ENCODE measurements around the gene OR5B17.
"Not testable (repeated sequence)": the region's sequence is repeated elsewhere in the genome, so short reads cannot be mapped to it uniquely, and the experiment has no call there.

The OR5B17 gene

GRCh38 chr11:58358969-58359368 is at the start of gene OR5B17:
Gene OR5B17, minus strand, starts transcription at chr11:58359069. Its CDS starts 0 bp downstream, at chr11:58359069.
- Histone ChIP-seq H3K27me3 (ENCODE audit: insufficient read depth, low read length) (no peaks in the 10 kb centered on the region), H3K9me3 (ENCODE audit: low read length) (no peaks in the 10 kb centered on the region), H3K36me3 (ENCODE audit: insufficient read depth, low read length) (no peaks in the 10 kb centered on the region), H2AFZ (ENCODE audit: low read depth, low read length) (no peak within 1 kb of the TSS), H3K4me3 (ENCODE audit: low read length) (no peak within 1 kb of the TSS), H3K4me1 (ENCODE audit: insufficient read depth, low read length) (peaks cover 3% of the 10 kb centered on the region)

- Histone ChIP-seq H2AFZ (ENCODE audit: low read depth, low read length) (no peak within 1 kb of the TSS), H3K27me3 (ENCODE audit: insufficient read depth, low read length) (no peaks in the 10 kb centered on the region), H3K9me3 (ENCODE audit: low read length) (peaks cover 2% of the 10 kb centered on the region), H3K4me3 (ENCODE audit: low read length) (no peak within 1 kb of the TSS), H3K36me3 (ENCODE audit: insufficient read depth, low read length) (no peaks in the 10 kb centered on the region), H3K4me1 (ENCODE audit: insufficient read depth, low read length) (no peaks in the 10 kb centered on the region)
These were observed 47.9 kb upstream of the OR5B17 start, which contains the start of gene OR5B3 for GRCh38 chr11:58406774-58407173. Gene OR5B3, minus strand, starts transcription at chr11:58406874. Its CDS starts 3,465 bp downstream, at chr11:58403409.

GRCh38 chr11:58399622-58400021 is 40.8 kb upstream of the OR5B17 start:
- not testable (repeated sequence) for H3K36me3 ChIP-seq (ENCODE audit: insufficient read depth, low read length); H2AFZ ChIP-seq (ENCODE audit: low read depth, low read length); H3K4me1 ChIP-seq (ENCODE audit: insufficient read depth, low read length); H3K4me3 ChIP-seq (ENCODE audit: low read length); H3K27me3 ChIP-seq (ENCODE audit: insufficient read depth, low read length); H3K9me3 ChIP-seq (ENCODE audit: low read length)

- H3K4me1 ChIP-seq (ENCODE audit: insufficient read depth, low read length), result no peaks in the 10 kb centered on the region
- H3K36me3 ChIP-seq (ENCODE audit: insufficient read depth, low read length), result no peaks in the 10 kb centered on the region
- H3K9me3 ChIP-seq (ENCODE audit: low read length), result no peaks in the 10 kb centered on the region
- no peak overlapping the region for H2AFZ ChIP-seq (ENCODE audit: low read depth, low read length)
- no peak overlapping the region for H3K4me3 ChIP-seq (ENCODE audit: low read length)
- H3K27me3 ChIP-seq (ENCODE audit: insufficient read depth, low read length), result no peaks in the 10 kb centered on the region
These were observed 36.7 kb upstream of the OR5B17 start for GRCh38 chr11:58395581-58395980.

GRCh38 chr11:58394195-58394594 is 35.3 kb upstream of the OR5B17 start:
- no peaks in the 10 kb centered on the region for H3K4me1 ChIP-seq (ENCODE audit: insufficient read depth, low read length)
- no peak overlapping the region for H3K4me3 ChIP-seq (ENCODE audit: low read length)
- H3K36me3 ChIP-seq (ENCODE audit: insufficient read depth, low read length), result no peaks in the 10 kb centered on the region
- H2AFZ ChIP-seq (ENCODE audit: low read depth, low read length), result no peak overlapping the region
- no peaks in the 10 kb centered on the region for H3K9me3 ChIP-seq (ENCODE audit: low read length)
- no peaks in the 10 kb centered on the region for H3K27me3 ChIP-seq (ENCODE audit: insufficient read depth, low read length)

GRCh38 chr11:58392746-58393145 is 33.9 kb upstream of the OR5B17 start:
- no peaks in the 10 kb centered on the region for H3K27me3 ChIP-seq (ENCODE audit: insufficient read depth, low read length)
- no peak overlapping the region for H2AFZ ChIP-seq (ENCODE audit: low read depth, low read length)
- no peak overlapping the region for H3K4me3 ChIP-seq (ENCODE audit: low read length)
- H3K36me3 ChIP-seq (ENCODE audit: insufficient read depth, low read length), result no peaks in the 10 kb centered on the region
- no peaks in the 10 kb centered on the region for H3K4me1 ChIP-seq (ENCODE audit: insufficient read depth, low read length)
- H3K9me3 ChIP-seq (ENCODE audit: low read length), result no peaks in the 10 kb centered on the region

- H2AFZ ChIP-seq (ENCODE audit: low read depth, low read length), result no peak overlapping the region
- no peaks in the 10 kb centered on the region for H3K4me1 ChIP-seq (ENCODE audit: insufficient read depth, low read length)
- no peaks in the 10 kb centered on the region for H3K9me3 ChIP-seq (ENCODE audit: low read length)
- no peak overlapping the region for H3K4me3 ChIP-seq (ENCODE audit: low read length)
- no peaks in the 10 kb centered on the region for H3K27me3 ChIP-seq (ENCODE audit: insufficient read depth, low read length)
- H3K36me3 ChIP-seq (ENCODE audit: insufficient read depth, low read length), result no peaks in the 10 kb centered on the region
These were observed 33.0 kb upstream of the OR5B17 start for GRCh38 chr11:58391879-58392278.

GRCh38 chr11:58390551-58391063 is 31.7 kb upstream of the OR5B17 start:
- no peaks in the 10 kb centered on the region for H3K36me3 ChIP-seq (ENCODE audit: insufficient read depth, low read length)

GRCh38 chr11:58354727-58355126 is 4.1 kb downstream of the OR5B17 start:
- Histone ChIP-seq H3K9me3 (ENCODE audit: low read length) (no peaks in the 10 kb centered on the region), H3K4me3 (ENCODE audit: low read length) (no peak overlapping the region), H2AFZ (ENCODE audit: low read depth, low read length) (no peak overlapping the region), H3K27me3 (ENCODE audit: insufficient read depth, low read length) (no peaks in the 10 kb centered on the region), H3K4me1 (ENCODE audit: insufficient read depth, low read length) (peaks cover 3% of the 10 kb centered on the region), H3K36me3 (ENCODE audit: insufficient read depth, low read length) (no peaks in the 10 kb centered on the region)

More at GRCh38 chr11:58390551-58391063, 31.7 kb upstream of the OR5B17 start:
- Histone ChIP-seq H3K27me3 (ENCODE audit: insufficient read depth, low read length) (no peaks in the 10 kb centered on the region), H3K4me3 (ENCODE audit: low read length) (no peak overlapping the region), H3K9me3 (ENCODE audit: low read length) (no peaks in the 10 kb centered on the region), H3K4me1 (ENCODE audit: insufficient read depth, low read length) (no peaks in the 10 kb centered on the region), H2AFZ (ENCODE audit: low read depth, low read length) (no peak overlapping the region)

GRCh38 chr11:58345204-58345603 is 13.7 kb downstream of the OR5B17 start:
- no peaks in the 10 kb centered on the region for H3K36me3 ChIP-seq (ENCODE audit: insufficient read depth, low read length)
- H3K4me3 ChIP-seq (ENCODE audit: low read length), result no peak overlapping the region
- no peaks in the 10 kb centered on the region for H3K9me3 ChIP-seq (ENCODE audit: low read length)
- H3K27me3 ChIP-seq (ENCODE audit: insufficient read depth, low read length), result no peaks in the 10 kb centered on the region
- no peak overlapping the region for H2AFZ ChIP-seq (ENCODE audit: low read depth, low read length)
- no peaks in the 10 kb centered on the region for H3K4me1 ChIP-seq (ENCODE audit: insufficient read depth, low read length)

GRCh38 chr11:58334708-58335107 is 24.2 kb downstream of the OR5B17 start:
- no peak overlapping the region for H2AFZ ChIP-seq (ENCODE audit: low read depth, low read length)
- H3K36me3 ChIP-seq (ENCODE audit: insufficient read depth, low read length), result no peaks in the 10 kb centered on the region
- no peak overlapping the region for H3K4me3 ChIP-seq (ENCODE audit: low read length)
- H3K4me1 ChIP-seq (ENCODE audit: insufficient read depth, low read length), result no peaks in the 10 kb centered on the region
- H3K9me3 ChIP-seq (ENCODE audit: low read length), result no peaks in the 10 kb centered on the region
- no peaks in the 10 kb centered on the region for H3K27me3 ChIP-seq (ENCODE audit: insufficient read depth, low read length)

- Histone ChIP-seq H3K4me3 (ENCODE audit: low read length) (no peak overlapping the region), H2AFZ (ENCODE audit: low read depth, low read length) (no peak overlapping the region), H3K36me3 (ENCODE audit: insufficient read depth, low read length) (no peaks in the 10 kb centered on the region), H3K27me3 (ENCODE audit: insufficient read depth, low read length) (no peaks in the 10 kb centered on the region), H3K4me1 (ENCODE audit: insufficient read depth, low read length) (no peaks in the 10 kb centered on the region), H3K9me3 (ENCODE audit: low read length) (no peaks in the 10 kb centered on the region)
These were observed 28.0 kb downstream of the OR5B17 start for GRCh38 chr11:58330861-58331260.

GRCh38 chr11:58318532-58318931 is 40.3 kb downstream of the OR5B17 start:
- Histone ChIP-seq H3K9me3 (ENCODE audit: low read length) (no peaks in the 10 kb centered on the region), H3K27me3 (ENCODE audit: insufficient read depth, low read length) (no peaks in the 10 kb centered on the region), H3K36me3 (ENCODE audit: insufficient read depth, low read length) (no peaks in the 10 kb centered on the region), H3K4me1 (ENCODE audit: insufficient read depth, low read length) (no peaks in the 10 kb centered on the region), H3K4me3 (ENCODE audit: low read length) (no peak overlapping the region), H2AFZ (ENCODE audit: low read depth, low read length) (no peak overlapping the region)

- Histone ChIP-seq H3K4me1 (ENCODE audit: insufficient read depth, low read length) (no peaks in the 10 kb centered on the region), H3K27me3 (ENCODE audit: insufficient read depth, low read length) (no peaks in the 10 kb centered on the region)
These were observed 42.7 kb downstream of the OR5B17 start for GRCh38 chr11:58316142-58316541.

More at GRCh38 chr11:58316142-58316541, 42.7 kb downstream of the OR5B17 start:
- H2AFZ ChIP-seq (ENCODE audit: low read depth, low read length), result no peak overlapping the region
- H3K9me3 ChIP-seq (ENCODE audit: low read length), result no peaks in the 10 kb centered on the region
- H3K4me3 ChIP-seq (ENCODE audit: low read length), result no peak overlapping the region
- H3K36me3 ChIP-seq (ENCODE audit: insufficient read depth, low read length), result no peaks in the 10 kb centered on the region
